NB4 (cell line): Measurements from ENCODE around the gene UBE4B.

Experiments used
- MYC ChIP-seq: IDR thresholded peaks from 2 replicates; pipeline ENCODE4 v1.6.1; 2011; ENCODE audit warnings: low read depth, low read length
- TF ChIP-seq, protein P1 (sequence below): IDR thresholded peaks from one replicate; pipeline ENCODE4 v1.5.1; 2012; ENCODE audit warnings: low read depth, low read length

GRCh38 chr1:10031461-10031860 lies 1.3 kb upstream of the UBE4B start:
- no peak for TF ChIP-seq MYC
- TF ChIP-seq, protein P1, sequence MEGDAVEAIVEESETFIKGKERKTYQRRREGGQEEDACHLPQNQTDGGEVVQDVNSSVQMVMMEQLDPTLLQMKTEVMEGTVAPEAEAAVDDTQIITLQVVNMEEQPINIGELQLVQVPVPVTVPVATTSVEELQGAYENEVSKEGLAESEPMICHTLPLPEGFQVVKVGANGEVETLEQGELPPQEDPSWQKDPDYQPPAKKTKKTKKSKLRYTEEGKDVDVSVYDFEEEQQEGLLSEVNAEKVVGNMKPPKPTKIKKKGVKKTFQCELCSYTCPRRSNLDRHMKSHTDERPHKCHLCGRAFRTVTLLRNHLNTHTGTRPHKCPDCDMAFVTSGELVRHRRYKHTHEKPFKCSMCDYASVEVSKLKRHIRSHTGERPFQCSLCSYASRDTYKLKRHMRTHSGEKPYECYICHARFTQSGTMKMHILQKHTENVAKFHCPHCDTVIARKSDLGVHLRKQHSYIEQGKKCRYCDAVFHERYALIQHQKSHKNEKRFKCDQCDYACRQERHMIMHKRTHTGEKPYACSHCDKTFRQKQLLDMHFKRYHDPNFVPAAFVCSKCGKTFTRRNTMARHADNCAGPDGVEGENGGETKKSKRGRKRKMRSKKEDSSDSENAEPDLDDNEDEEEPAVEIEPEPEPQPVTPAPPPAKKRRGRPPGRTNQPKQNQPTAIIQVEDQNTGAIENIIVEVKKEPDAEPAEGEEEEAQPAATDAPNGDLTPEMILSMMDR, result no peak
